HUES6 (cell line): ENCODE data around the gene ABCB7.

Experiments used
- H3K27ac ChIP-seq: 2 replicates; pipeline ENCODE4 v1.7.0; 2013; ENCODE audit warnings: low read depth, mild to moderate bottlenecking, low read length, inconsistent platforms
- H3K27me3 ChIP-seq: 2 replicates; pipeline ENCODE4 v1.6.1; 2013; ENCODE audit warnings: low read length; ENCODE audit not compliant: control insufficient read depth, insufficient read depth
- H3K36me3 ChIP-seq: 2 replicates; pipeline ENCODE4 v1.6.1; 2013; ENCODE audit warnings: low read length; ENCODE audit not compliant: control insufficient read depth, insufficient read depth
- H3K4me1 ChIP-seq: 2 replicates; pipeline ENCODE4 v1.6.1; 2013; ENCODE audit warnings: low read length; ENCODE audit not compliant: control insufficient read depth, insufficient read depth
- H3K4me3 ChIP-seq: 2 replicates; pipeline ENCODE4 v1.5.1; 2013; ENCODE audit warnings: low read depth, low read length
- H3K9ac ChIP-seq: one replicate; pipeline ENCODE4 v1.6.1; 2013; ENCODE audit warnings: mild to moderate bottlenecking, low read length
- H3K9me3 ChIP-seq: 2 replicates; pipeline ENCODE4 v1.6.1; 2013; ENCODE audit warnings: low read depth, low read length; ENCODE audit not compliant: control insufficient read depth, insufficient read depth

ABCB7 gene

DNA sequence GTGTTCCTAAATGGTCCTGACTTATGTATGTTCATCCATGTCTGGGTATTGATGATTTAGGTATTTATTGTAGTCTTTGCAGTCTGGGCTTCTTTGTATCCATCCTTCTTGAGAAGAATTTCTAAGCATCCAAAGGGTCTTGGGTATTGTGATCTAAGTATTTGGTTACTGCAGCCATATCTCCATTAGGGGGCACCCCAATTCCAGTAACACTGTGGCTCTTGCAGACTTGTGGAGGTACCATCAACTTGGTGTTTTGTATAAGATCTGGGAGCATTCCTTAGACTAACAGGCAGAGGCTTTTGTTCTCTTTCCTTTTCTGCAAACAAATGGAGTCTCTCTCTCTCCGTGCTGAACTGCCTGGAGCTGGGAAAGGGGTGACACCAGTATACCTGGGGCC is 117.2 kb downstream of the ABCB7 start:
- no peak overlapping the region for H3K27ac ChIP-seq
- no peak overlapping the region for H3K4me3 ChIP-seq
- no peak overlapping the region for H3K9ac ChIP-seq
- H3K4me1 ChIP-seq, result no peaks in the 10 kb centered on the region
- peaks cover 45% of the 10 kb centered on the region for H3K9me3 ChIP-seq
- no peaks in the 10 kb centered on the region; the same call in 1 of the 2 replicates for H3K27me3 ChIP-seq
- no peaks in the 10 kb centered on the region for H3K36me3 ChIP-seq
